Lower leg skin (tissue), 3 donors: ENCODE measurements around the gene NFIB.

ENCODE experiments used
- POLR2A ChIP-seq, 2 donors: fragments of 450-650 bp; IDR thresholded peaks; one replicate each; pipeline ENCODE4 v1.6.1; 2016 to 2017; ENCODE audit warnings: antibody characterized with exemption in 2 of 2, mild to moderate bottlenecking in 1 of 2, moderate library complexity in 1 of 2
- TF ChIP-seq, protein P1 (sequence below), 3 donors: fragments of 450-650 bp; IDR thresholded peaks; one replicate each; pipeline ENCODE4 v1.5.1; 2016; ENCODE audit warnings: antibody characterized with exemption in 3 of 3, mild to moderate bottlenecking in 3 of 3, moderate library complexity in 2 of 3

DNA sequence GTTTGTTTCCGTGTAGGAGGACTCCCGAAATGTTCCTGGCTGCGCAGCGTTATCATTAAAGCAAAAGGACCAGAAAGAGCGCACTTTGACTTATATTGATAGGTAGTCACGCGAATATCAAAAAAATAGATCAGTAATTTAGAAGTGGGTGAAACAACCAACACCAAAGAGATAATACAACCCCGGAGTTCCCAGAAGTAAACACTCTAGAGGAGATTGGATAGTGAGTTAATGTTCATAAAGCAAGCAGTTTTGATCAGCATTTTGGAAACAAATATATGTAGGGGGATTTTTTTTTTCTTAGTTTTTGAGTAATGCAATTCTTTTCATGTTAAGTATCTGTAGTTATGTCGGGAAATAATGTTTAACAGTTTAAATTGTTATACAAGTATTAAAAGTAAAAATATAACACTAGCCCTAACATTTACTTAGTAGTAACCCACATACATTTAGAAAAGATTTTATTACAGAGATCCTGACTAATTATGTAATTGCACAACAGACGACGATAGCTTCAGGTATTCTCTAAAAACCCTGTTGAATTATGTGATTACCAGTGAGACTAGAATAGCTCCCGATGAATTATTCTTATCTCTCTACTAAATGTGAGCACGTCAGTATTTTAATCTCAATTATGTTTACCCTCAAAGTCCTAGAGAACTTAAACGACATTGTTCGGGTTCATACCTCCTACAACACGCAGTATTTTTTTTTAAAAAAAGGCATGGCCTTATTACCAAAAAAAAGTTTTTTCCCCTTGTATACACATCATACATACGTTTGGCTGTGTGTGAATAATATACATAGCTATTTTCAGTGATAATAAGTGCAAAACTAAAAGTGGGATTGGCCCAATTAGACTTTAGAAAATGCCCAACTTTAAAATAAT lies 9.4 kb upstream of the NFIB start:
- TF ChIP-seq, protein P1, sequence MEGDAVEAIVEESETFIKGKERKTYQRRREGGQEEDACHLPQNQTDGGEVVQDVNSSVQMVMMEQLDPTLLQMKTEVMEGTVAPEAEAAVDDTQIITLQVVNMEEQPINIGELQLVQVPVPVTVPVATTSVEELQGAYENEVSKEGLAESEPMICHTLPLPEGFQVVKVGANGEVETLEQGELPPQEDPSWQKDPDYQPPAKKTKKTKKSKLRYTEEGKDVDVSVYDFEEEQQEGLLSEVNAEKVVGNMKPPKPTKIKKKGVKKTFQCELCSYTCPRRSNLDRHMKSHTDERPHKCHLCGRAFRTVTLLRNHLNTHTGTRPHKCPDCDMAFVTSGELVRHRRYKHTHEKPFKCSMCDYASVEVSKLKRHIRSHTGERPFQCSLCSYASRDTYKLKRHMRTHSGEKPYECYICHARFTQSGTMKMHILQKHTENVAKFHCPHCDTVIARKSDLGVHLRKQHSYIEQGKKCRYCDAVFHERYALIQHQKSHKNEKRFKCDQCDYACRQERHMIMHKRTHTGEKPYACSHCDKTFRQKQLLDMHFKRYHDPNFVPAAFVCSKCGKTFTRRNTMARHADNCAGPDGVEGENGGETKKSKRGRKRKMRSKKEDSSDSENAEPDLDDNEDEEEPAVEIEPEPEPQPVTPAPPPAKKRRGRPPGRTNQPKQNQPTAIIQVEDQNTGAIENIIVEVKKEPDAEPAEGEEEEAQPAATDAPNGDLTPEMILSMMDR (IDR thresholded peaks at IDR 0.05): no peak
- no peak for TF ChIP-seq POLR2A (IDR thresholded peaks at IDR 0.05)
